Suppressor macrophage treated with lipopolysaccharide for 4 hours (primary cell): Measurements from ENCODE around the gene AUNIP.
"Not testable (repeated sequence)": the region's sequence is repeated elsewhere in the genome, so short reads cannot be mapped to it uniquely, and the experiment has no call there.

Experiments
- DNase-seq: peaks from one replicate; pipeline ENCODE4 v3.0.0-alpha.2; 2020

The AUNIP gene

GRCh38 chr1:25862785-25863485 lies 3.7 kb upstream of the AUNIP start:
- no peak for DNase-seq

GRCh38 chr1:25861316-25862286 lies 2.3 kb upstream of the AUNIP start:
- no peak for DNase-seq

- no peak for DNase-seq
Observed at GRCh38 chr1:25858494-25858893, 763 bp downstream of the AUNIP start.

- no peak for DNase-seq
Observed at GRCh38 chr1:25856856-25857255, 2.4 kb downstream of the AUNIP start.

- no peak for DNase-seq
Observed at GRCh38 chr1:25854554-25854953, 4.7 kb downstream of the AUNIP start.

GRCh38 chr1:25848531-25848930 lies 10.7 kb downstream of the AUNIP start:
- DNase-seq: no peak

- DNase-seq: no peak
Observed at GRCh38 chr1:25847929-25848328, 11.3 kb downstream of the AUNIP start.

GRCh38 chr1:25845664-25846063 lies 13.6 kb downstream of the AUNIP start:
- DNase-seq: no peak

GRCh38 chr1:25844536-25845337 lies 14.5 kb downstream of the AUNIP start:
- peak; percentile 75 for DNase-seq

GRCh38 chr1:25843483-25843882 lies 15.8 kb downstream of the AUNIP start:
- no peak for DNase-seq

- not testable (repeated sequence) for DNase-seq
Observed at GRCh38 chr1:25839808-25840207, 19.4 kb downstream of the AUNIP start.

- DNase-seq: no peak
Observed at GRCh38 chr1:25837262-25837875, 21.9 kb downstream of the AUNIP start.

- DNase-seq: no peak
Observed at GRCh38 chr1:25836695-25837094, 22.6 kb downstream of the AUNIP start.

- DNase-seq: no peak
Observed at GRCh38 chr1:25834894-25835293, 24.4 kb downstream of the AUNIP start.

- no peak for DNase-seq
Observed at GRCh38 chr1:25833158-25833557, 26.1 kb downstream of the AUNIP start.

- no peak for DNase-seq
Observed at GRCh38 chr1:25832336-25833037, 26.8 kb downstream of the AUNIP start.

- no peak for DNase-seq
Observed at GRCh38 chr1:25831569-25832196, 27.6 kb downstream of the AUNIP start.

- no peak for DNase-seq
Observed at GRCh38 chr1:25829046-25829445, 30.2 kb downstream of the AUNIP start.

- no peak for DNase-seq
Observed at GRCh38 chr1:25828491-25828890, 30.8 kb downstream of the AUNIP start.

- DNase-seq: no peak
Observed at GRCh38 chr1:25826571-25826970, 32.7 kb downstream of the AUNIP start.

GRCh38 chr1:25825605-25826004 lies 33.7 kb downstream of the AUNIP start:
- DNase-seq: no peak
